Measurements from ENCODE around the gene IL1A.

The IL1A gene

DNA sequence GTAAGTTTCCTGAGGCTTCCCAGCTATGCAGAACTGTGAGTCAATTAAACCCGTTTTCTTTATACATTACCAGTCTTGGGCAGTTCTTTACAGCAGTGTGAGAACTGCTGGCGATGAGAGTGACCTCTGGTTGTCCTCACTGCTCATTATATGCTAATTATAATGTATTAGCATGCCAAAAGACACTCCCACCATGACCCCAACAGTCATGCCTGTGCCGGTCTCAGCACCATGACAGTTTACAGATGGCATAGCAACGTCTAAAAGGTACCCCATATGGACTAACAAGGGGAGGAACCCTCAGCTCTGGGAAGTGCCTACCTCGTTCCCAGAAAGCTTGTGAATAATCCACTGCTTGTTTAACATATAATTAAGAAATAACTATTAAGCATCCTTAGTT lies 8.1 kb upstream of the IL1A start:
- DNase-seq (ENCODE audit: low spot score) = no peak

DNA sequence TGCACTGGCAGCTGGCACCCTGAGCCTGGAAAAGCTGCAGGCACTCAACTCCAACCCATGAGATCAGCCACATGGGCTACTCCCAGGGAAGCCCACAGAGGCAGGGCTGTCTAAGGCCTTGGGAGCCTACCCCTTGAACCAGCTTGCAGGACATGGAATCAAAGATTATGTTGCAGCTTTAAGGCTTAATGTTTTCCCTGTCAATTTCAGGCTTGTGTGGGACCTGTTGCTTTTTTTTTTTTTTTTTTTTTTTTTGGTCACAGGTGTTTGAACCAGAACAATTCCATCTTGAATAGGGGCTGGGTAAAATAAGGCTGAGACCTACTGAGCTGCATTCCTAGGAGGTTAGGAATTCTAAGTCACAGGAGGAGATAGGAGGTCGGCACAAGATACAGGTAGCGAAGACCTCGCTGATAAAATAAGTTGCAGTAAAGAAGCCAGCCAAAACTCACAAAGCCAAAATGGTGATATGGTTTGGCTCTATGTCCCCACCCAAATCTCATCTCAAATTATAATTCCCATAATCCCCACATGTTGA lies 7.5 kb upstream of the IL1A start:
- DNase-seq (ENCODE audit: low spot score) = no peak

DNA sequence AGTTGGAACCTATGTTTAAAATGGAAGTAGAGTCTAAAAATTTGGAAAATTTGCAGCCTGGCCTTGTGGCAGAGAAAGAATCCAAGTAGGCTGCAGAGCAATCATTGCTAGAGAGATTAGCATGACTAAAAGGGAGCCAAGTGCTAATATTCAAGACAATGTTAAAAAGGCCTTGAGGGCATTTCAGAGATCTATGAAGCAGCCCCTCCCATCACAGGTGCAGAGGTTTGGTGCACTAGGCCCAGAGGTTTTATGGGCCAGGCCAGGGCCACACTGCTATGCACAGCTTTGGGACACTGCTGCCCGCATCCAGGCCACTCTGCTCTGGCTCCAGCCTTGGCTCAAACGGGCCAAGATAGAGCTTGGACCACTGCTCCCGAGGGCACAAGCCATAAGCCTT lies 6.7 kb upstream of the IL1A start:
- no peak for DNase-seq (ENCODE audit: low spot score)

DNA sequence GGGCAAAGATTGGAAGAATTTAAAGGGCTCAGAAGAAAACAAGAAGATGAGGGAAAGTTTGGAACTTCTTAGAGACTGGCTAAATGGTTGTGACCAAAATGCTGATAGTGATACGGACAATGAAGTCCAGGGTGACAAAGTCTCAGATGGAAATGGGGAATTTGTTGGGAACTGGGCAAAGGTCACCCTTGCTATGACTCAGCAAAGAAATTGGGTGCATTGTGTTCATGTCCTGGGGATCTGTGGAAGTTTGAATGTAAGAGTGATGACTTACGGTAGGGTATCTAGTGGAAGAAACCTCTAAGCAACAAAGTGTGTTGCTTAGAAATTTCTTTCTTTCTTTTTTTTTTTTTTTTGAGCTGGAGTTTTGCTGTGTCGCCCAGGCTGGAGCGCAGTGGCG lies 6.0 kb upstream of the IL1A start:
- no peak for DNase-seq (ENCODE audit: low spot score)

- DNase-seq (ENCODE audit: low spot score) = no peak
These were observed 4.9 kb upstream of the IL1A start for GRCh38 chr2:112789186-112789585.

DNA sequence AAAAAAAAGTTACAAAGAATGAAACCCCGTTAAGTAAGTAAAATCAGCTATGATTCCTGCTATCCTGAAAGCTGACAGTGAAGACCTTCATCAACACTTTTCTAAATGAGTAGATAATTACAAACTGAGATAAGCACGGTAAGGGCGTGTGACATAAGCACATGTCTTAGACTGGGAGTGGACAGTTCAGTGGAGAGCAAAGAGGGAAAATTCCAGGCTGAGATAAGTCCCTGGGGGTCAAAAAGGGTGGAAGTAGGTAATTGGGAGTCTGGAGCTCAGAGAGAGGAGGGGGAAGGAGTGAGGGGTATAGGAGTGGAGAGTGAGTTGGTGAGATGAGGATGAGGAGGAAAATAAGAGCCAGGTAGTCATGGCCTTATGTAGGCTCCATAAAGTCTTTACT lies 4.4 kb upstream of the IL1A start:
- no peak for DNase-seq (ENCODE audit: low spot score)

GRCh38 chr2:112787729-112788393 lies 3.6 kb upstream of the IL1A start:
- no peak for DNase-seq (ENCODE audit: low spot score)

DNA sequence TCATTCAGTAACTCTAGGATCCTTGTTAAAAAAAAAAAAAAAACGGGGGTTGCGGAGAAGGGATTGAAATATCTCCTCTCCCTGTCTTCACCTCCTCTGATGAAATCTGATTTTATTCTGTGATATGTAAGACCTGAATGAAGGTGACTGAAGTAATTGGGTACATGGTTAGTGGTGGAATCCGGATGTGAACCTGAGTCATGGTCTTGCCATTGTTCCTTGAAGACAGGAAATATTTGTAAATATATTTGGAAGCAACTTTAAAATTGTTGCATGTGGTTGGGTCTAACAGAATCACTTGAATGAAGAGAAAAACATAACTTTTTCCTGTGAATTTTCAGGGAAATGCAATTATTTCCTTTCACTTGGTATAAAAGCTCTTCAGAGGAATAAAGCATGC lies 3.0 kb upstream of the IL1A start:
- DNase-seq (ENCODE audit: low spot score) = no peak

GRCh38 chr2:112783187-112783714 lies 1.0 kb downstream of the IL1A start:
- no peak for DNase-seq (ENCODE audit: low spot score)

DNA sequence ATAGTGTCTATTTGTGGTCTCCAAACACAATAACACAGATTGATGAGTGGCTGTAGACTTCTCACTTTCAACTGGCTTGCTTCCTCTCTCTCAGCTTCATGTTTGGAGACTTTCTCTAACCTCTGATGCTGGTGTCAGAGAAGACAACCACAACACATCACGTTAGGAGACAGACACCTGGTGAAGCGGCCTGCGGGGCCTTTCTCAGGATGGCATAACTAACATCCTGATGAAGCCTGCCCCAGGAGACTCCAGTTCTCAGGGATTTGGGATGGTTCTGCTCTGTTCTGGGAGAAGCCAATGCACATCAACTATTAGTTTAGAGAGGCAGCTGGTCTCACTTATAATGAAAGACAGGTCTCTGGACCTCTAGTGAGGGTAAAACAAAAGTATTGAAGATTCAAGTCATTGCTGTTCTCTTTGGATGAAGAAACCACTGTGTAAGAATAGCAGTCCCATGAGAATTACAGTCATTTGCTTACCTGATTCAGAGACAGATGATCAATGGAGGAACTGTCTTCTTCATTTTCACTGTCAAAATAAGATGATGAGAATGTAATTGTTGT lies 2.0 kb downstream of the IL1A start:
- no peak for DNase-seq (ENCODE audit: low spot score)

DNA sequence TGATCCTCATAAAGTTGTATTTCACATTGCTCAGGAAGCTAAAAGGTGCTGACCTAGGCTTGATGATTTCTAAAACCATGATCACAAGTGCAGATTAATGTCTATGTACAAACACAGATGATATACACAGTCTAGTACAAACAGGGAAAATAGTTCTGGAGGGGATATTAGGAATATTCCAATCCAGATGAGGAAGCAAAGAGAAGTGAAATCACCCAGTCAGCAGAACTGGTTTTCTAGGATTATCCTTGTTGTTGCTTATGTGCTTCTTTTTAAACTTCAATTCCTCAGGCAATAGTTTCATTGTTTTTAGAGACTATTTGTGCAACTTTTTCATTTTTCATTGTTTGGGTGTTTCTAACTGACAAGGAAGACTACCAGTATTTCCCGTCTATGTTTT lies 4.7 kb downstream of the IL1A start:
- DNase-seq (ENCODE audit: low spot score) = no peak

DNA sequence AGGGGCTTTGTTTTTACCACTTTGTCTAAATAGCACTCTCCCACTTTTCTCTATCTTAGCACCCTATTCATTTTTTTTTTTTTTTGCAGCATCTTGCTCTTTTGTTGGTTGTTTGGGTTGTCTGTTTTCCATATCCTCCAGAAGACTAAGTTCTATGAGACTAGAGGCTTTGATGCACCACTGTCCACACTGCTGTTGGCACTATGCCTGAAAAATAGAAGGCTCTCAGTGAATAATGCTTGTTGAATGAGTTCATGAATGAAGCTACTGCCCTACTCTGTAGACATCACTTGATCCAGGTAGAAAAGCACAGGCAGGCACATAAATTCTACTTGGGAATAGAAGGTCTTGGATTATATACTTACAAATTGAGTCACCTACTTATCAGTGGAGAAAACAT lies 7.3 kb downstream of the IL1A start:
- DNase-seq (ENCODE audit: low spot score) = no peak

GRCh38 chr2:112776113-112776512 lies 8.2 kb downstream of the IL1A start:
- DNase-seq (ENCODE audit: low spot score) = no peak

- DNase-seq (ENCODE audit: low spot score) = no peak
These were observed 9.6 kb downstream of the IL1A start for GRCh38 chr2:112774536-112775285.

DNA sequence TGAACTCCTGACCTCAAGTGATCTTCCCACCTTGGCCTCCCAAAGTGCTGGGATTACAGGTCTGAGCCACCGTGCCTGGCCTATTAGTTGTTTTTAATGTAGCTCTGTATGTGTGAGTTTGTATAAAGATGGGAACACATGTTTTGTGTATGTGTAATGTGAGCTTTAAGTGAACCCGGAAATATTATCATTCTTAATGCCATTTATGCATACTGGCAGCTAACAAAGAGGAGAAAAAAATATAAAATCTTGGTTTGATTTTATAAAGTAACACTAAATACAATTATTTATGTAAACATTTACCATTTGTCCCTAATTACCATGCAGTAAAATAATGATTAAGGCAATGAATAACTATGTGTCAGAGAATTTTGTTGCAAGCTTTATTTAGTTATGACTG lies 10.7 kb downstream of the IL1A start:
- no peak for DNase-seq (ENCODE audit: low spot score)

DNA sequence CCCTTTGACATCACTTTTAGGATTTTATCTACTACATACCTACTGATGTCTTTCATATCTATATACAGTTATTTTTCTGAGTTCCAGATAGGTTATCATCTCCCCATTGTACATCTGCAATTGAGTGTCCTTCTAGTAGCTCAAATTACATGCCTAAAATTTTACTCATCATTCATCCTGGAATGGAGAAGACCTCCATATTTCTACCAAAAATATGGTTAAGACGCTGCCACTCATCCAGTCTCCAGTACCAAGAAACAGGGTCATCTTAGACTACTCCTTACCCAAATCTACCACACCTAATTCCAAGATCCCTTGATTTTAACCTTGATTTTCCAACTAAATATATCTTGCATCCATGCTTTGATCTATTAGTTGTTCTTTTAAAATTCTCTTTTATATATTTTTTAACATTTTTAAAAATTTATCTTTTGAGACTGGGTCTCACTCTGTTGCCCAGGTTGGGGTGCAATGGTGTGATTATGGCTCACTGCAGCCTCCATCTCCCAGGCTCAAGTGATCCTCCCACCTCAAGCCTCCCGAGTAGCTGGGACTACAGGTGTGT lies 11.3 kb downstream of the IL1A start:
- DNase-seq (ENCODE audit: low spot score) = no peak

DNA sequence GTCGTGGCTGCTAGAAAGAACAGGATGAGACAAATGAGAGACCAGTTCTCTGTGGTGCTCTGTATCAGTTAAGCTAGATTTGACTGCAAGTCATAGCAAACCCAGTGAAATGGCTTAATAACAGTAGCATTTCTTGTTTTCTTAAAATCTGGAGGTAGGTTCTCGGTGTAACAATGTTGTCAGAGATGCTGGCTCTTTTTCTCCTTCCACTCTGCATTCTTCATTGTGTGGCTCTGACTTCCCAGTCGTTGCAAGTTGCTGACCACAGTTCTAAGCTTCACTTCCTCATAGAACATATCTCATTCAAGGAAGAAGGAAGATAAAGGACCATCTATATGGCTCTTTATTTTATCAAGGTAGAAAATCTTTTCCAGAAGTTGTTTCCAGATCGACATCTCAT lies 12.0 kb downstream of the IL1A start:
- DNase-seq (ENCODE audit: low spot score) = no peak

GRCh38 chr2:112768432-112768831 lies 15.9 kb downstream of the IL1A start:
- no peak for DNase-seq (ENCODE audit: low spot score)

- DNase-seq (ENCODE audit: low spot score) = no peak
These were observed 16.5 kb downstream of the IL1A start for GRCh38 chr2:112767693-112768330.

- no peak for DNase-seq (ENCODE audit: low spot score)
These were observed 19.0 kb downstream of the IL1A start for GRCh38 chr2:112765251-112765650.

- DNase-seq (ENCODE audit: low spot score) = peak; percentile 95
These were observed 19.9 kb downstream of the IL1A start, which contains the start of gene CKAP2L for GRCh38 chr2:112764071-112765044. TSS of gene CKAP2L (minus strand) at chr2:112764609. CDS start at chr2:112764598, 11 bp downstream.
